Measurements from ENCODE around the gene HGFAC. TPM values are rescaled to one million over a fixed set of nuclear protein-coding genes. Genes with fewer than 3 reads are reported as not detected.

The HGFAC gene
- total and polyA plus RNA-seq, 12 donors = 0.12 to 0.84 (median 0.51) TPM; not detected in 5

GRCh38 chr4:3427706-3428446 lies 13.9 kb upstream of the HGFAC start:
- no peak overlapping the region for H3K27ac ChIP-seq
- intact Hi-C loops (cut with DNase I) = no loop called here
- H3K36me3 ChIP-seq (replicated peaks in 1 of 2) = peaks cover 0 to 19% of the 10 kb centered on the region in 2 donors
- H3K27me3 ChIP-seq = no peaks in the 10 kb centered on the region
- no peaks in the 10 kb centered on the region for H3K4me1 ChIP-seq (replicated peaks in 1 of 2)
- TF ChIP-seq CTCF (IDR thresholded peaks at IDR 0.05) (no peak), POLR2A (IDR thresholded peaks at IDR 0.05) (no peak)
- no peaks in the 10 kb centered on the region for H3K9me3 ChIP-seq (replicated peaks in 1 of 3)
- 93 to 96% (median 95%) methylated on average over 17 of the region's 17 CpGs for WGBS, 4 donors
- no peak for DNase-seq
- H3K4me3 ChIP-seq = no peak overlapping the region

- no peaks in the 10 kb centered on the region for H3K9me3 ChIP-seq (replicated peaks in 1 of 3)
- peaks cover 0 to 15% of the 10 kb centered on the region in 2 donors for H3K36me3 ChIP-seq (replicated peaks in 1 of 2)
- DNase-seq = no peak
- intact Hi-C loops (cut with DNase I) = no loop called here
- 91 to 100% (median 95%) methylated on average over 7 to 12 of the region's 12 CpGs for WGBS, 4 donors
- no peak for TF ChIP-seq POLR2A (IDR thresholded peaks at IDR 0.05)
- TF ChIP-seq CTCF (IDR thresholded peaks at IDR 0.05) = no peak
- H3K27me3 ChIP-seq = no peaks in the 10 kb centered on the region
- H3K4me3 ChIP-seq = no peak overlapping the region
- no peaks in the 10 kb centered on the region for H3K4me1 ChIP-seq (replicated peaks in 1 of 2)
- H3K27ac ChIP-seq = no peak overlapping the region
Measured at GRCh38 chr4:3429651-3430050, 12.1 kb upstream of the HGFAC start.

GRCh38 chr4:3430524-3430923 lies 11.2 kb upstream of the HGFAC start:
- Histone ChIP-seq H3K27me3 (no peaks in the 10 kb centered on the region), H3K27ac (no peak overlapping the region), H3K4me1 (replicated peaks in 1 of 2) (no peaks in the 10 kb centered on the region), H3K9me3 (replicated peaks in 1 of 3) (no peaks in the 10 kb centered on the region), H3K4me3 (no peak overlapping the region), H3K36me3 (replicated peaks in 1 of 2) (peaks cover 0 to 15% of the 10 kb centered on the region in 2 donors)
- 85 to 96% (median 89%) methylated on average over 5 to 21 of the region's 21 CpGs; no CpG with 5 or more reads in 1 of the 4 donors for WGBS, 4 donors
- intact Hi-C loops (cut with DNase I) = no loop called here
- no peak for DNase-seq
- TF ChIP-seq POLR2A (IDR thresholded peaks at IDR 0.05) = no peak
- no peak for TF ChIP-seq CTCF (IDR thresholded peaks at IDR 0.05)

- WGBS, 4 donors = 91 to 94% (median 93%) methylated on average over 15 to 28 of the region's 28 CpGs
- peaks cover 0 to 4% of the 10 kb centered on the region in 2 donors for H3K4me1 ChIP-seq (replicated peaks in 1 of 2)
- DNase-seq = no peak
- H3K27me3 ChIP-seq = no peaks in the 10 kb centered on the region
- no peak overlapping the region for H3K4me3 ChIP-seq
- intact Hi-C loops (cut with DNase I) = no loop called here
- no peaks in the 10 kb centered on the region for H3K9me3 ChIP-seq (replicated peaks in 1 of 3)
- no peak overlapping the region for H3K27ac ChIP-seq
- H3K36me3 ChIP-seq (replicated peaks in 1 of 2) = peaks cover 0 to 15% of the 10 kb centered on the region in 2 donors
- TF ChIP-seq POLR2A (IDR thresholded peaks at IDR 0.05) = no peak
- no peak for TF ChIP-seq CTCF (IDR thresholded peaks at IDR 0.05)
Measured at GRCh38 chr4:3431446-3431993, 10.2 kb upstream of the HGFAC start.
